H1 (cell line): ENCODE measurements around the gene EPB41L4B. TPM values are rescaled to one million over a fixed set of nuclear protein-coding genes. Genes with fewer than 3 reads are reported as not detected.

Experiments used
- EP300 ChIP-seq, 2 experiments: IDR thresholded peaks; 1 replicate in 1 of 2; 2 replicates in 1 of 2; pipeline ENCODE4 v1.6.1; 2011 to 2012; ENCODE audit warnings: low read depth in 2 of 2, low read length in 2 of 2, mild to moderate bottlenecking in 2 of 2, borderline replicate concordance in 1 of 2, inconsistent platforms in 1 of 2, moderate library complexity in 1 of 2
- HDAC6 ChIP-seq: IDR thresholded peaks from one replicate; pipeline ENCODE4 v1.7.1; 2012; ENCODE audit warnings: low read depth, mild to moderate bottlenecking, inconsistent platforms, low read length, moderate library complexity
- TAF7 ChIP-seq: optimal IDR thresholded peaks from 2 replicates; pipeline ENCODE3; 2011; ENCODE audit warnings: low read depth, mild to moderate bottlenecking, inconsistent platforms, low read length, moderate library complexity, borderline replicate concordance
- TEAD4 ChIP-seq: IDR thresholded peaks from 2 replicates; pipeline ENCODE4 v1.6.1; 2012; ENCODE audit warnings: low read depth, low read length, inconsistent platforms, mixed read lengths
- YY1 ChIP-seq: IDR thresholded peaks from 2 replicates; pipeline ENCODE4 v1.6.1; 2011; ENCODE audit warnings: low read depth, mild to moderate bottlenecking, low read length
- polyA plus RNA-seq, 7 experiments: library from polyadenylated mRNA; depleted of rRNA in 3 of 7; stranded (reverse) in 5 of 7; unstranded in 2 of 7; fragments of >200 nt in 5 of 7; fragments of 200-250 nt in 2 of 7; gene quantifications; 1 replicate in 5 of 7; 2 replicates in 1 of 7; 4 replicates in 1 of 7; pipeline versions ENCODE4 v1.2.1 to v1.2.3, GENCODE V29; 2011 to 2013; ENCODE audit warnings: missing spikeins in 2 of 7, mixed read lengths in 2 of 7
- total RNA-seq: library from RNA; stranded (reverse); fragmentation: NEBNext Ultra II Directional; extraction: Animal tissue kit (Norgen Biotek cat#: 25700); gene quantifications from 2 replicates; pipeline ENCODE4 v1.2.1, GENCODE V29; 2021
- TF ChIP-seq, protein P1 (sequence below): IDR thresholded peaks from 2 replicates; pipeline ENCODE4 v1.6.1; 2011; ENCODE audit warnings: low read length, improper control_type of control experiment

The EPB41L4B gene
- total and polyA plus RNA-seq, 2 of the 8 experiments (the other 6 are each of a cell fraction or from before 2014, with no cell fraction given): 11.9 to 25.0 TPM

- TF ChIP-seq TEAD4: no peak
- no peak for TF ChIP-seq TAF7
- TF ChIP-seq, protein P1, sequence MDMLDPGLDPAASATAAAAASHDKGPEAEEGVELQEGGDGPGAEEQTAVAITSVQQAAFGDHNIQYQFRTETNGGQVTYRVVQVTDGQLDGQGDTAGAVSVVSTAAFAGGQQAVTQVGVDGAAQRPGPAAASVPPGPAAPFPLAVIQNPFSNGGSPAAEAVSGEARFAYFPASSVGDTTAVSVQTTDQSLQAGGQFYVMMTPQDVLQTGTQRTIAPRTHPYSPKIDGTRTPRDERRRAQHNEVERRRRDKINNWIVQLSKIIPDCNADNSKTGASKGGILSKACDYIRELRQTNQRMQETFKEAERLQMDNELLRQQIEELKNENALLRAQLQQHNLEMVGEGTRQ: no peak
- TF ChIP-seq YY1: no peak
- TF ChIP-seq HDAC6: no peak
- TF ChIP-seq EP300 (IDR thresholded peaks at IDR 0.05; ENCODE audit: borderline replicate concordance in 1 of 2, low read depth in 2 of 2, low read length in 2 of 2): no peak
Observed at GRCh38 chr9:109267555-109267954, 53.3 kb downstream of the EPB41L4B start (continued).
